ENCODE data around the gene CAPN12. TPM values are rescaled to one million over a fixed set of nuclear protein-coding genes. Genes with fewer than 3 reads are reported as not detected.
"Not testable (repeated sequence)": the region's sequence is repeated elsewhere in the genome, so short reads cannot be mapped to it uniquely, and the experiment has no call there.

CAPN12 gene, protein sequence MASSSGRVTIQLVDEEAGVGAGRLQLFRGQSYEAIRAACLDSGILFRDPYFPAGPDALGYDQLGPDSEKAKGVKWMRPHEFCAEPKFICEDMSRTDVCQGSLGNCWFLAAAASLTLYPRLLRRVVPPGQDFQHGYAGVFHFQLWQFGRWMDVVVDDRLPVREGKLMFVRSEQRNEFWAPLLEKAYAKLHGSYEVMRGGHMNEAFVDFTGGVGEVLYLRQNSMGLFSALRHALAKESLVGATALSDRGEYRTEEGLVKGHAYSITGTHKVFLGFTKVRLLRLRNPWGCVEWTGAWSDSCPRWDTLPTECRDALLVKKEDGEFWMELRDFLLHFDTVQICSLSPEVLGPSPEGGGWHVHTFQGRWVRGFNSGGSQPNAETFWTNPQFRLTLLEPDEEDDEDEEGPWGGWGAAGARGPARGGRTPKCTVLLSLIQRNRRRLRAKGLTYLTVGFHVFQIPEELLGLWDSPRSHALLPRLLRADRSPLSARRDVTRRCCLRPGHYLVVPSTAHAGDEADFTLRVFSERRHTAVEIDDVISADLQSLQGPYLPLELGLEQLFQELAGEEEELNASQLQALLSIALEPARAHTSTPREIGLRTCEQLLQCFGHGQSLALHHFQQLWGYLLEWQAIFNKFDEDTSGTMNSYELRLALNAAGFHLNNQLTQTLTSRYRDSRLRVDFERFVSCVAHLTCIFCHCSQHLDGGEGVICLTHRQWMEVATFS
- total RNA-seq (ENCODE audit: insufficient read depth, low replicate concordance), result not detected

DNA sequence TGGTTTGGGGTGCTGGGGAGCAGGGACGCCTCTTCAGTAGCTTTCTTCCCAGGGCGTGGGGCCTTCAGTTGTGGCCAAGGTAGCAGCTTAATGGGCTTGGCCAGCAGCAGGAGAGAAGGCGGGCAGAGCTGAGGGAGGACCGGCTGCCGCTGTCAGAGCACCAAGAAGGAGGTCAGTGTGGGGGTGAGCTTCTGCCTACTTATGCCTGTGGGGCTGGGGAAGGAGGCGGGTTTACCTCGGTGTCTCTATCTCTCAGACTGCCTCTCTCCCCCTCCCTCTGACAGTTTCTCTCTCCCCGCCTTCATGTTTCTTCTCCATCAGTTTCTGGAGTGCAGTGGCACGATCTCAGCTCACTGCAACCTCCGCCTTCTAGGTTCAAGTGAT, at the start of gene CAPN12:
Gene CAPN12 (minus strand): TSS at position 177 of the 384 bp plus-strand sequence. CDS start 309 bp downstream, outside the sequence.
- no peak for DNase-seq (ENCODE audit: low spot score)

DNA sequence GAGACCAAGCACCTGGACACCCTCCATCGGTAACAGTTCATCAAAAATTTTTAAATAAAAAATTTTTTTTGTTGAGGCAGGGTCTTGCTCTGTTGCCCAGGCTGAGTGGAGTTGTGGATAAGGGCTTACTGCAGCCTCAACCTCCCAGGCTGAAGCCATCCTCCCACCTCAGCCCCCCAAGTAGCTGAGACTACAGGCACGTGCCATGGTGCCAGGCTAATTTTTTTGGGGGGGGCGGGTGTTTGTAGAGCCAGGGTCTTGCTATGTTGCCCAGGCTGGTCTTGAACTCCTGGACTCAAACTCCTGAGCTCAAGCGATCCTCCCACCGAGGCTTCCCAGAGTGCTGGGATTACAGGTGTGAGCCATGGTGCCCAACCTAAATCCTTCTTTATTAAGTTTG, 49.4 kb upstream of the CAPN12 start:
- no peak for DNase-seq (ENCODE audit: low spot score)

DNA sequence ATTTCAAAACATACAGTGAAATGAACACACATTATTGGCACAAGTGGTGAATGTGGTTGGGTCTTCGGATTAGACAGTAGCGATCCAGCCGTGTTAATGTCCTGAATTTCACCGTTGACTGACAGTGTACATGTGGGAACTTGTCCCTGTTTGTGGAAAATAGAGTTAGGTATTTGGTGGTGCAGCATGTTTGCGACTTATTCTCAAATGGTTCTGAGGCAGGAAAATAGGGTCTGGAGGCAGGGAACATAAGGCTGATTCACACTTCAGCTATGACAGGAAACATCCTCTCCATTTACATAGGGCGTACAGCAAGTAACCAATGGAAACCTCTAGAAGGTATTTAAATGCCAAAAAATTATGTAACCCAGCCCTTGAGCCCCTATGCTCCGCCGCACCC, 48.9 kb upstream of the CAPN12 start:
- peak; percentile 49 for DNase-seq (ENCODE audit: low spot score)

DNA sequence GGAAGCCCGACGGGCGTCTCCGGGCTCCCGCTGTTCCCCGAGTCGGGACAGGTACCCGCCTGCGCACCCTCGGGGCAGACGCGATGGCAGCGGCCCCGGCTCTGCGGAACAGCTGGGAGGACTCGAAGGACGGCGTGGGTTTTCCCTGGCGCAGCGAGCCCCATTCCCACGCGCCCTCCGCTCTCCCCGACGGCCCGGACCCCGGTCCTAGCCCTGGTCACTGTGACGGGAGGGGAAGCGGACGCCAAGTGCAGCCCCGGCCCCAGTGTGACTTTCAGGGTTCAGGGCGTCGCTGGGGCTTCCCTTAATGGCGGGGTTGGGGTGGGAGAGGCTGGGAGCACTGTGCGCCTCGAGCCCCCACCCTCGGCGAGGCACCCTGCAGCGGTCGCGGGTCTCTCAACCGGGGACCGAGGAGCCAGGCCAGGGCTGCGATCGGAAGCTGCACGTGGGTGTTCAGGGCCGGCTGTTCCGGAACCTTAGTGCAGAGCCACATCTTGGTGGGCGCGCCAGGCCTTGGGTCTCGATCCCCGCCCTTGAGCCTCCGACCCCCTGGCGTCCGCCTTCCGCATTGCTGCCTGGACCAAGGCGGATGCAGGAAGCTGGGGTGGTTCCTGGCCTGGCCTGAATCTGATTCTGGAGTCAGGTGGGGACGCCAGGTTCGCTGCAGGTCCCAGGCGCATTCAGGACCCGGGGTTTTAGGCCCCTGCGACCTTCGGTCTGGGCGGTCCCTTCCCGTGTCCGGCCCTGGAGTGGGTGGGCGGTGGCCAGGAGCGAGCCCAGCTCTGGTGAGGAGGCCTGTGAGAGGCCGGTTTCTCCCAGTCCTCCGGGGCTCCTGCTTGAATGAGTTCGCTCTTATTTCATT, 48.2 kb upstream of the CAPN12 start:
- peak; percentile 41 for DNase-seq (ENCODE audit: low spot score)

DNA sequence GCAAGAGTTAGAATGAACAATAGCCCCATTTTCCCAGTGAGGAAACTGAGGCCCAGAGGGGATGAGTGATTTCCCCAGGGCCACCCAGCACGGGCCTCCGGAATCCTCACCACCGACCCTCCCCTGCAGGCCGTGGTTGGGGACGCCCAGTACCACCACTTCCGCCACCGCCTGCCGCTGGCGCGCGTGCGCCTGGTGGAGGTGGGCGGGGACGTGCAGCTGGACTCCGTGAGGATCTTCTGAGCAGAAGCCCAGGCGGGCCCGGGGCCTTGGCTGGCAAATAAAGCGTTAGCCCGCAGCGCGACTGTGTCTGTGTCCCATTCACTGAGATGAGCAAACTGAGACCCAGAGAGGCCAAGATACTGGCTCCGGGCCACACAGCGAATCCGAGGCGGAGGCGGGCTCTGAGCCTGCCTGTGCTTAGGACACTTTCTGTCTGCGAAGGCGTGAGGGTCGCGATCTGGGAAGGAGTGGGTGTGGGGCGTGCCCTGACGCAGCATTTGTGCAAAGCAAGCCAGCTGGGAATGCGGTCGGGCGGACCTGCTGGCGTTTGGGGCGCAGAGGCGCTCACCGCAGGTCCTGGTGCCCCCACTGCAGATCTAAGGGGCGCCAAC, 47.3 kb upstream of the CAPN12 start:
- not testable (repeated sequence) for DNase-seq (ENCODE audit: low spot score)

DNA sequence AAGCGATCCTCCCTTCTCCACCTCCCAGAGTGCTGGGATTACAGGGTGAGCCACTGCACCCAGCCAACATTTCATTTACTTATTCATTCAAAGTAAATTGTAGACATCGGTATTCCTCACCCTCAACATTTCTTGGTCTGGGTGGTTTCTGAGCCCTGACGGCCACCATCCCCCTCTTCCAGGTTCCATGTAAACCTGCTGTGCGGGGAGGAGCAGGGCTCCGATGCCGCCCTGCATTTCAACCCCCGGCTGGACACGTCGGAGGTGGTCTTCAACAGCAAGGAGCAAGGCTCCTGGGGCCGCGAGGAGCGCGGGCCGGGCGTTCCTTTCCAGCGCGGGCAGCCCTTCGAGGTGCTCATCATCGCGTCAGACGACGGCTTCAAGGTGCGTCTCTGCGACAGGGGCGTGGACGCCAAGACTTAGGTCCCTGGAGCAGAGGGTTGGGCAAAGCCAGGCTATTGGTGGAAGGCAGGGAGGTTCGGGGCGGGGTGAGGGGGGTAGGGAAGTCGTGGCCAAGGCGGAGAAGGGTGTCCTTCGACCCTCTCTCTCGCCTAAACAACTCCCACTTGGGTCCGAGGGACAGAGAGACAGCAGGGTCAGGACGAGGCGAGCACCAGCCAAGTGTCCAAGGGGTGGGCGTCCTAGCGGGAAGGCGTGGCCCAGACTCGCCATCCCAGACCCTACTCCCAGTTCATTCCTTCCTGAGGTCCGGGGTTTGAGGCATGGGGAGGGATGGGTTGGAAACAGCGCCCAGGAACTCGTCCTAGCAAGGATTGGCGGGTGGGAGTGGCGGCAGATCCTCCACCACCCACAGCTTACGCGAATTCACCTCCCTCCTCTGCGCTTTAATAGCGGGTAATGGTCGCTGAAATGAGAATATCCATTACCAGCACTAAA, 46.5 kb upstream of the CAPN12 start:
- not testable (repeated sequence) for DNase-seq (ENCODE audit: low spot score)

DNA sequence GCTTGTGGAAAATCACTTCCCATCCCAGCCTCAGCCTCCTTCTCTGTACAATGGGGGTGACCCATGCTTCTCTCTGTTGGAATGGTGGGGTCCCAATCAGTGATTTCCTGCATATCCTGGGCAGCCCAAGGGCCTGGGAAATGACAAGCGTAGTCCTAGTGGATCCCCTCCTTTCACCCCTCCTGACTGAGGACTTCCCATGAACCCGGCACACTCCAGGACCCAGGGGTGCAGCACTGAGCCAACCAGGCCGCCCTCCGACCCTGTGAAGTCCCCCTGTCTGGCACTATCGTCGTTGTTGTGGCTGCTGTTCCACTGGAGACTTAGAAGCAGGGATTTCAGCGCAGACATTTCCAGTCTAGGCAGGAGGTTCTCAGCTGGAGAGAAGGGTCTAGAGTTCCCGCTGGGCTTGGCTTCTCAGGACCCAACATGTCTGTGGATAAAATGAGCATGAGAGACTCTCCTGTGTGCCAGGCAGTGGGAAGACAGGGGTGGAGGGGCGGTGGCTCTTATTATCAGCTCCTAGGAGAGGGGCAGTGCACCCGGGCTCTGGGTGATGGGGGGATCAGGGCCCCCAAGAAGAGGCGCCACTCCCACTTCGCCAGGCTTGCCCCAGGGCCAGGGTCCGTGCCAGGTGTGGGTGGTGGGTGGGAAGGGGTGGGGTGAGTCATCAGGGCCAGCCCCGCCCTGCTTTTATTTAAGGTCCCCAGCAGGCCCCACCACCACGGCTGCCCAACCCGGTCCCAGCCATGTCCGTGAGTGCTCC, 44.4 kb upstream of the CAPN12 start, which contains the start of gene LGALS7B:
Gene LGALS7B (plus strand): TSS at position 723 of the 766 bp plus-strand sequence. CDS start 27 bp downstream, at position 750.
- DNase-seq (ENCODE audit: low spot score), result no peak

DNA sequence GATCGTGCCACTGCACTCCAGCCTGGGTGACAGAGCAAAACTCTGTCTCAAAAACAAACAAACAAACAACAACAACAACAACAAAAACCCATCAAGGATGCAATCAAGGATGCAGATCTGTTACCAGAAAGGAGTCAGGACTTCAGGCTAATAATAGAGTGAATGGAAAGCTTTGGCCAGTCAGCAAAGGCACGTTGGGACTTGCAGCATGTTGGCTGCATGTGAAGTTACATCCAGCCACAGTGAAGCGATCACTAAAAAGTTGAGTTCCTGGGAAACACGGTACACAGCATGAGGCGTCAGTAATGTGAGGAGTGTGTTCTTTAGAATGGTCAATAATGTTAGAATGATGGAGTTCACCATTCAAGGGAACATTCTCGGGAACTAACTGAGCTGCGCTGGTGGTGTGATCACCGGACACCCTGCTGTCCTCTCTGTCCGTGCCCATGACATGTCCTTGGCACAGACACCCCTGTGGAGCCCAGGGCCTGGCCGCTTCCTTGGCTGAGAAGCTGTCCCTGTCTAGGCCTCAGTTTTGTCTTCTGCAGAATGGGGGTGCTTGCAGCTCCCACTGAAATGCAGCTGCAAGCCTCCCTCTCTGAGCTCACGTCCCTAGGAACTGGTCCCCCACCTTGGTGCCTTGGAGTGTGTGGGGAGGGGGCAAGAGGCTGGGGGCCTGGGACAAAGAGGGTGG, 42.4 kb upstream of the CAPN12 start:
- DNase-seq (ENCODE audit: low spot score), result peak; percentile 42

DNA sequence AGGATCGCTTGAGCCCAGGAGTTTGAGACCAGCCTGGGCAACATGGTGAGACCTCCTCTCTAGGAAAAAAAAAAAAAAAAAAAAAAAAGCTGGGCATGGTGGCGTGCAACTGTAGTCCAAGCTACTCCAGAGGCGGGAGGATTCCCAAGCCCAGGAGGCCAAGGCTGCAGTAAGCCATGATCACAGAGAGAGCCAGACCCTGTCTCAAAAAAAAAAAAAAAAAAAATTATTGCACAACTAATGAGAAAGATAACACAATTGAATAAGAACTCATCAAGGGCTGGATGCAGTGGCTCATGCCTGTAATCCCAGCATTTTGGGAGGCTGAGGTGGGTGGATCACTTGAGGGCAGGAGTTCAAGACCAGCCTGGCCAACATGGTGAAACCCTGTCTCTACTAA, 41.8 kb upstream of the CAPN12 start:
- DNase-seq (ENCODE audit: low spot score), result not testable (repeated sequence)

DNA sequence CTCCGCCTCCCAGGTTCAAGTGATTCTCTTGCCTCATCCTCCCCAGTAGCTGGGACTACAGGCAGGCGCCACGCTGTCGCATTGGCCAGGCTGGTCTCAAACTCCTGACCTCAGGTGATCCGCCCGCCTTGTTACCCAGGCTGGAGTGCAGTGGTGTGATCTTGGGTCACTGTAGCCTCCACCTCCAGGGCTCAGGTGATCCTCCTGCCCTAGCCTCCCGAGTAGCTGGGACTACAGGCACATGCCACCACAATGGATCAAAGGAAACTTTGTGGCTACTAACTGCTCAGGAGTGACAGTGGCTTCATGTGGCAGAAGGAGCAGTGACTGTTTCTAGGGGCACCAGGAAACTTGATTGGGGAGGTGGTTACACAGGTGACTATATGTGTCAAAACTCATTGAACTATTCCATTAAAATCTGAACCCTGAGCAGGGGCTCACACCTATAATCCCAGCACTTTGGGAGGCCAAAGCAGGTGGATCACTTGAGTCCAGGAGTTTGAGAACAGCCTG, 41.0 kb upstream of the CAPN12 start:
- DNase-seq (ENCODE audit: low spot score), result no peak

DNA sequence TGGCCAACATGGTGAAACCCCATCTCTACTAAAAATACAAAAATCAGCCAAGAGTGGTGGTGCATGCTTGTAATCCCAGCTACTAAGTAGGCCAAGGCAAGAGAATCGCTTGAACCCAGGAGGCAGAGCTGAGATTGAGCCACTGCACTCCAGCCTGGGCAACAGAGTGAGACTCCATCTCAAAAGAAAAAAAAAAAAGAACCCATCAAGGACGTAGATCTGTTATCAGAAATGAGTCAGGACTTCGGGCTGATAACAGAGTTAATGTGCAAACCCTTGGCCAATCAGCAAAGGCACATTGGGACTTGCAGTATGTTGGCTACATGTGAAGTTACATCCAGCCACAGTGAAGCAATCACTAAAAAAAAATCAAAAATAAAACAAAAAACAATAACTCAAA, 40.0 kb upstream of the CAPN12 start:
- DNase-seq (ENCODE audit: low spot score), result no peak

DNA sequence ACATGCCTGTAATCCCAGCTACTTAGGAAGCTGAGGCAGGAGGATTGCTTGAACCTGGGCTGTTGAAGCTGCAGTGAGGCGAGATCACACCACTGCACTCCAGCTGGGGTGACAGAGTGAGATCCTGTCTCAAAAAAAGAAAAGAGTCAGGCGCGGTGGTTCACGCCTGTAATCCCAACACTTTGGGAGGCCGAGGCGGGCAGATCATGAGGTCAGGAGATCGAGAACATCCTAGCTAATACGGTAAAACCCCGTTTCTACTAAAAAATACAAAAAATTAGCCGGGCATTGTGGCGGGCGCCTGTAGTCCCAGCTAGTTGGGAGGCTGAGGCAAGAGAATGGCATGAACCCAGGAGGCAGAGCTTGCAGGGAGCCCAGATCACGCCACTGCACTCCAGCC, 37.9 kb upstream of the CAPN12 start:
- not testable (repeated sequence) for DNase-seq (ENCODE audit: low spot score)

DNA sequence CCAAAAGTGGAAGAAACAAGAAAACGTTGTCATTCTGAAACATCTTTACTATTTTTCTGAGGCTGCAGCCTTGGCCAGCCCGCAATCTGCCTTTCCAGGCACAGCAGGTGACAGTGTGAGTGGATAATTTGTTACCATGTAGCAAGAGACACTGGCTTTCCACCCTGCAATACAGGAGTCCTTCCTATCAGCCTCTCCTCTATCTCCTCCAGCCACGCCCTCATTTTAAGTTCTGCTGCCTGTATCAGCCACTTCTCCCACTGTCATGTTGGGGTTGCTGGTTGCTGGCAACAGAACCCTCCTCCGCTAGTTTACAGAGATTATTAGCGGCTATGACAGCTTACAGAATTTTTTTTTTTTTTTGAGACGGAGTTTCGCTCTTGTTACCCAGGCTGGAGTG, 36.8 kb upstream of the CAPN12 start:
- no peak for DNase-seq (ENCODE audit: low spot score)

DNA sequence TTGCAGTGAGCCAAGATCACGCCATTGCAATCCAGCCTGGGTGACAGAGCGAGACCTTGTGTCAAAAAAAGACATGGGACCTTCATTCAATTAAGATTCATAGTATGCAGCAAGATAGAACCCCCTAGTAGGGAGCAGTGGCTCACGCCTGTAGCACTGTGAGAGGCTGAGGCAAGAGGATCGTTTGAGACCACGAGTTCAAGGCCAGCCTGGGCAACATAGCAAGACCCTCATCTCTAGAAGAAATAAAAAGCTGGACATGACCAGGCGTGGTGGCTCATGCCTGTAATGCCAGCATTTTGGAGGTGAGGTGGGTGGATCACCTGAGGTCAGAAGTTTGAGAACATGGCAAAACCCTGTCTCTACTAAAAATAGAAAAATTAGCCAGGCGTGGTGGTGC, 36.2 kb upstream of the CAPN12 start:
- no peak for DNase-seq (ENCODE audit: low spot score)

DNA sequence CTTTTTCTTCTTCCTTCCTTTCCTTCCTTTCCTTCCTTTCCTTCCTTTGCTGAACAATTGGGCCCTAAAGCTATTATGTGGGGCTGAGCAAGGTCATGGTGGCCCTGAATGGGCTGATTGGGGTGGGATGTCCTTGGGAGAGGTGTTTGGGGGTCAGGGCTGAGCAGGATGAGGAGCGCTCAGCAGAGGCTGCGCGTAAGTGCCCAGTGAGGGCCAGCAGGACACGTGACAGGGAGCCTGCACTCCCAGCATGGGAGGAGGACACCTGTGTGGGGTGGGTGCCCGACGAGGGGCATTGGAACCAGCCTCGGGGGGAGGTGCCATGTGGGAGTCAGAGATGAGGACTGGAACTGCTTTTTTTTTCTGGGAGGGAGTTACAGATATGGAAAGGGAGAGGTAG, 34.5 kb upstream of the CAPN12 start:
- DNase-seq (ENCODE audit: low spot score), result no peak

DNA sequence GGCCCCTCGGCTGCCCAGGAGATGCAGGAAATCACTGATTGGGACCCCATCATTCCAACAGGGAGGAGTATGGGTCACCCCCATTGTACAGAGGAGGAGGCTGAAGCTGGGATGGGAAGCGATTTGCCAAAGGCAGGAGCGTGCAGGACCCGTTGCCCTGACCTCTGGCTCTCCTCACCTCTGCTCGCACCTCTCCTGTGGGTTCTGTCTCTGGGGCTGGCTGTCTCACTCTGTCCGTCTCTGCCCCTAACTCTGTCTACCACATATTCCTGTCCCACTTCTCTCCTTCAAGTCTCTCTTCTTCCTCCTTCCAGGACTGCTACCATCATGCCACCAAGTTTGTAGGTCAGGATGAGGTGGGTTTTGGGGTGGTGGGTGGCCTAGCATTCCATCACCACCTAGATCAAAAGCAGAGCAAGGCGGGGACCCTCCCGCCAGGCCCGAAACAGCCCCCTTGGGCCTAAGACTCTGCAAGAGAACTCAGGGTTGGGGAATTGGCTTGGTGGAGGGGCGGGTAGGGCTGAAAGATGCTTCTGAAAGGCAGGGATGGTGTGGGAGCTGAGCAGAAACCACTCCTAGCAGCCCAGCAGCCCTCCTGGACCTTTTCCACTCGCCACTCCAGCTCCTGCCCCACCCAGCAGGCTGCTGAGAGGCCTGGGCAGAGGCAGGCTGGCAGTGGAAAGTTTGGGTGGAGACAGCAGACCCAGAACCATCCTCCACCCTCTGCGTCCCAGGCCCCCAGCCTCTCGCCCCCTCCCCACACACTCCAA, 30.1 kb upstream of the CAPN12 start:
- DNase-seq (ENCODE audit: low spot score), result no peak

DNA sequence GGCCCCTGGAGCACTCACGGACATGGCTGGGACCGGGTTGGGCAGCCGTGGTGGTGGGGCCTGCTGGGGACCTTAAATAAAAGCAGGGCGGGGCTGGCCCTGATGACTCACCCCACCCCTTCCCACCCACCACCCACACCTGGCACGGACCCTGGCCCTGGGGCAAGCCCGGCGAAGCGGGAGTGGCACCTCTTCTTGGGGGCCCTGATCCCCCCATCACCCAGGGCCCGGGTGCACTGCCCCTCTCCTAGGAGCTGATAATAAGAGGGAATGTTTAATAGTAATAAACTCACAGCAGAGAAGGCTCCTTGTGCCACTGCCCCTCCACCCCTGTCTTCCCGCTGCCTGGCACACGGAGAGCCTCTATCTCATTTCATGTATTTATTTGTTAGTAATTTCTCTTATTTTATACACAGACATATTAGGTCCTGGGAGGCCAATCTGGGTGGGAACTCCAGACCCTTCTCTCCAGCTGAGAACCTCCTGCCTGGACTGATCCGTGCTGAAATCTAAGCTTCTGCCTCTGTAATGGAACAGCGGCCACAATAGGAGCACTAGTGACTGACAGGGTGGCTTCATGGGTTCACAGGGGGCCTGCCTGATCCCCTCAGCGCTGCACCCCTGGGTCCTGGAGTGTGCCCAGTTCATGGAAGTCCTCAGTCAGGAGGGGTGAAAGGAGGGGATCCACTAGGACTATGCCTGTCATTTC, 29.3 kb upstream of the CAPN12 start, which contains the start of gene LGALS7:
Gene LGALS7 (minus strand): TSS at position 49 of the 709 bp plus-strand sequence. CDS start 25 bp downstream, at position 24.
- no peak for DNase-seq (ENCODE audit: low spot score)

Measured in umbilical cord (tissue), 2 donors.